ENCODE measurements around the gene TMEM236.

Gene TMEM236

GRCh38 chr10:17740668-17741067 lies 11.3 kb upstream of the TMEM236 start:
- DNase-seq (ENCODE audit: low read depth in 2 of 2) = no peak
- no peak overlapping the region for H3K4me3 ChIP-seq (replicated peaks in 1 of 2; ENCODE audit: low read depth in 2 of 2, low read length in 2 of 2)
- TF ChIP-seq CTCF (IDR thresholded peaks at IDR 0.05; ENCODE audit: low read depth, low read length) = no peak

DNA sequence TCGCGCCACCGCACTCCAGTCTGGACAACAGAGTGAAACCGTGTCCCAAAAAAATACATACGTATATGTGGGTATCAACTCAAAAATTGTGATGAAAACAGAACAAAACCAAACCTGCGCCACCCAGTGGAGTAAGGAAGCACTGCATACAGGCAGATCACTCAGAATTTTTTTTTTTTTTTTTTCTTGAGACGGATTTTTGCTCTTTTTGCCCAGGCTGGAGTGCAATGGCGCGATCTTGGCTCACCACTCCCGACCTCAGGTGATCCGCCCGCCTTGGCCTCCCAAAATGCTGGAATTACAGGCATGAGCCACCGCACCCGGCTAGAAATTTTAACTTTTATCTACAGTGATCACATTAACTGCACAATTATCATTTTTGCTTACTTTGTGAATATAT lies 9.1 kb upstream of the TMEM236 start:
- DNase-seq (ENCODE audit: low read depth in 2 of 2) = peak; percentile 73 to 76
- peak; percentile 81 for TF ChIP-seq CTCF (IDR thresholded peaks at IDR 0.05; ENCODE audit: low read depth, low read length)
- H3K4me3 ChIP-seq (replicated peaks in 1 of 2; ENCODE audit: low read depth in 2 of 2, low read length in 2 of 2) = no peak overlapping the region

GRCh38 chr10:17743437-17743836 lies 8.6 kb upstream of the TMEM236 start:
- no peak for DNase-seq (ENCODE audit: low read depth in 2 of 2)
- TF ChIP-seq CTCF (IDR thresholded peaks at IDR 0.05; ENCODE audit: low read depth, low read length) = no peak
- no peak overlapping the region for H3K4me3 ChIP-seq (replicated peaks in 1 of 2; ENCODE audit: low read depth in 2 of 2, low read length in 2 of 2)

- H3K4me3 ChIP-seq (replicated peaks in 1 of 2; ENCODE audit: low read depth in 2 of 2, low read length in 2 of 2) = no peak overlapping the region
- DNase-seq (ENCODE audit: low read depth in 2 of 2) = peak; percentile 40 to 62
- no peak for TF ChIP-seq CTCF (IDR thresholded peaks at IDR 0.05; ENCODE audit: low read depth, low read length)
Observed at GRCh38 chr10:17744341-17744861, 7.6 kb upstream of the TMEM236 start.

GRCh38 chr10:17747883-17748550 lies 4.0 kb upstream of the TMEM236 start:
- DNase-seq (ENCODE audit: low read depth in 2 of 2) = peak; percentile 57 to 73
- TF ChIP-seq CTCF (IDR thresholded peaks at IDR 0.05; ENCODE audit: low read depth, low read length) = no peak

DNA sequence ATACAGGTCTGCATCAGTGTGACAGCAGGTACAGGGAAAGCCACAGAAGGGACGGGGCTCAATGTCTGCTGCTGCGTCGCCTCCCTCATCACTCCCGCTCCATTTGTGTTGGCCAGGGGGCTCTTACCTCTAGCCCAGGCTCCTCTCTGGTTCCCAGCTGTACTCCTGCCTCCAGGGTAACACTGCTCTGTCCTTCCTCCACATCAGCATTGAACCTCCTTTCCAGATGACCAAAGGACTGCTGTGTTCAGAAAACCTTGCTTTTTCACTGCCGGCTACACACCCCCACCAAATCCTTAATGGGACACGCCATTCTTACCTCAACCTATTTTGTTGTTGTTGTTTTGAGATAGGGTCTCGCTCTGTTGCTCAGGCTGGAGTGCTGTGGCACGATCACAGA lies 2.1 kb upstream of the TMEM236 start:
- no peak overlapping the region for H3K4me3 ChIP-seq (replicated peaks in 1 of 2; ENCODE audit: low read depth in 2 of 2, low read length in 2 of 2)
- no peak for DNase-seq (ENCODE audit: low read depth in 2 of 2)
- no peak for TF ChIP-seq CTCF (IDR thresholded peaks at IDR 0.05; ENCODE audit: low read depth, low read length)

More at GRCh38 chr10:17747883-17748550, 4.0 kb upstream of the TMEM236 start:
- no peak overlapping the region for H3K4me3 ChIP-seq (replicated peaks in 1 of 2; ENCODE audit: low read depth in 2 of 2, low read length in 2 of 2)

All from cardiac fibroblast (primary cell).